ENCODE measurements around the gene PCNA. TPM values are rescaled to one million over a fixed set of nuclear protein-coding genes. Genes with fewer than 3 reads are reported as not detected.

Gene PCNA
- polyA plus RNA-seq, 3 donors from 2014 or later, result 63.3 to 86.5 (median 76.4) TPM

- peak overlapping the region in 2 of 6 donors; percentile 3 to 56 for H3K27ac Mint-ChIP-seq
Measured at GRCh38 chr20:5150226-5151076, 30.7 kb upstream of the PCNA start.

GRCh38 chr20:5149892-5150225 lies 30.1 kb upstream of the PCNA start:
- peaks cover 50 to 77% of the 10 kb centered on the region in 2 donors for H3K4me1 Mint-ChIP-seq
- no peaks in the 10 kb centered on the region for H3K36me3 Mint-ChIP-seq
- H3K9me3 Mint-ChIP-seq, result no peaks in the 10 kb centered on the region
- peaks cover 0 to 2% (median 0%) of the 10 kb centered on the region in 3 donors for H3K27me3 Mint-ChIP-seq (ENCODE audit: low read depth in 3 of 3)
- H3K4me3 Mint-ChIP-seq, result no peak overlapping the region
- no peak for DNase-seq
- no peak overlapping the region for H3K27ac Mint-ChIP-seq

More at GRCh38 chr20:5150226-5151076, 30.7 kb upstream of the PCNA start:
- no peaks in the 10 kb centered on the region for H3K9me3 Mint-ChIP-seq
- H3K4me3 Mint-ChIP-seq, result no peak overlapping the region
- peaks cover 49 to 77% of the 10 kb centered on the region in 2 donors for H3K4me1 Mint-ChIP-seq
- peaks cover 0 to 2% (median 0%) of the 10 kb centered on the region in 3 donors for H3K27me3 Mint-ChIP-seq (ENCODE audit: low read depth in 3 of 3)
- no peaks in the 10 kb centered on the region for H3K36me3 Mint-ChIP-seq
- no peak for DNase-seq

GRCh38 chr20:5148581-5148980 lies 28.8 kb upstream of the PCNA start:
- no peak for DNase-seq
- H3K27ac Mint-ChIP-seq, result no peak overlapping the region
- no peaks in the 10 kb centered on the region for H3K36me3 Mint-ChIP-seq
- no peaks in the 10 kb centered on the region for H3K27me3 Mint-ChIP-seq (ENCODE audit: low read depth in 3 of 3)
- H3K4me3 Mint-ChIP-seq, result no peak overlapping the region
- H3K9me3 Mint-ChIP-seq, result no peaks in the 10 kb centered on the region
- H3K4me1 Mint-ChIP-seq, result peaks cover 47 to 75% of the 10 kb centered on the region in 2 donors

DNA sequence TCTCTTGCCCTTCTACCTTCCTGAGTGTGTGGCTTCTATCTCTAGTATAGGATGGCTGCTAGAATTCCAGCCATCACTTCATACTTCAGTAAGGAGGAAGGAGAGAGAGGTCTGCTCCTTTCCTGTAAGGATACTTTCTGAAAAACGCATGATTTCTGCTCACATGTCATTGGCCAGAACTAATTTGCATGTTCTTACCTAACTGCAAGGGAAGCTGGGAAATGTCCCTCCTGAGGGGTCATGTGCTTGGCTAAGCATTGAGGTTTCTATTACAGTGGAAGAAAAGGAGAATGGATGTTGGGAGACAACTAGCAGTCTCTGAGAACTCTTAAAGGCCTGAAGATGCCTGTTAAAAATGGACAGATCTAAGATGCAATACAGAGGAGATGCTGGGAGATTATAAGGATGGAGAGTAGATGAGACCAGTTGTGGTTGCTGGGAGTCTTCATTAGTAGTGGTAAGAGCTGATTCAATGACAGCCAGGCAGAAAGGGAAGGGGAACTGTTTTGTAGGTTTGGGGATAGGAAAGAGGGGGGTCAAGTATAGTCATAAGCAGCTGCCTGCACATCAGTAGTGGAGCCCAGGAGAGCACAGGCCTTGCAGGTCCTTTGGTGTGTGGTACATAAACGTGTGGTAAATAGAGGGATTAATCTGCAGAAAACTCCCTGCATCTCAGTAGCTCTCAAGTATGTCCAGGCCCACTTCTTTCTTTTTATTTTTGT lies 27.3 kb upstream of the PCNA start:
- Mint-ChIP-seq H3K4me1 (peaks cover 39 to 73% of the 10 kb centered on the region in 2 donors), H3K9me3 (no peaks in the 10 kb centered on the region), H3K27me3 (ENCODE audit: low read depth in 3 of 3) (no peaks in the 10 kb centered on the region), H3K27ac (peak overlapping the region in 3 of 6 donors; percentile 4 to 37 (median 32)), H3K4me3 (no peak overlapping the region), H3K36me3 (no peaks in the 10 kb centered on the region)
- DNase-seq, result no peak

DNA sequence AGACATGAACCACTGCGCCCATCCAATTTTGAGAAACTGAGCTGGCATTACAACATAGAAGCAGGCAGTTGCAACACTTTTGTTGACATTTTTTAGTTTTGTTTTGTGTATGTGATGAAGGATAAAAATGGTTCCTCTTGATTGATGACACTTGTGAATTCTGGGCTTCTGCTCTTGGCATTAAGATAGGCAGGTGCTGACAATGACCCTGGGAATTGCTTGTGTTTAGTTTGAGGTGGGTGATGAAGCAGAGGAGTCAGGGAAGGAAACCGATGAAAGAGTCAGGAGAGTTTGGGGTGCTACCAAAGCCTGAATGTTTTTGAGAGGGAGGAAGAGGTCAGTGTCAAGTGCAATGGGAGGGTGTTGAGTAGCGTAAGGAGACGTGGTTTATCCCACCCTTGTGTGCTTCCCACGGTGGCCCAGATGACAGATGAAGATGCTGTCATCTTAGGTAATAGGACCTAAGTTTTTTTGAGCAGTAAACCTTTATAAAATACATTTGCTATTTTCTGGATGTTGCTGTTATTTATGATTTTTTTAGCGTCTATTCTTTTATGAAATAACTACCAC lies 26.4 kb upstream of the PCNA start:
- peak overlapping the region in 2 of 5 donors; percentile 7 to 16 for H3K4me3 Mint-ChIP-seq

DNA sequence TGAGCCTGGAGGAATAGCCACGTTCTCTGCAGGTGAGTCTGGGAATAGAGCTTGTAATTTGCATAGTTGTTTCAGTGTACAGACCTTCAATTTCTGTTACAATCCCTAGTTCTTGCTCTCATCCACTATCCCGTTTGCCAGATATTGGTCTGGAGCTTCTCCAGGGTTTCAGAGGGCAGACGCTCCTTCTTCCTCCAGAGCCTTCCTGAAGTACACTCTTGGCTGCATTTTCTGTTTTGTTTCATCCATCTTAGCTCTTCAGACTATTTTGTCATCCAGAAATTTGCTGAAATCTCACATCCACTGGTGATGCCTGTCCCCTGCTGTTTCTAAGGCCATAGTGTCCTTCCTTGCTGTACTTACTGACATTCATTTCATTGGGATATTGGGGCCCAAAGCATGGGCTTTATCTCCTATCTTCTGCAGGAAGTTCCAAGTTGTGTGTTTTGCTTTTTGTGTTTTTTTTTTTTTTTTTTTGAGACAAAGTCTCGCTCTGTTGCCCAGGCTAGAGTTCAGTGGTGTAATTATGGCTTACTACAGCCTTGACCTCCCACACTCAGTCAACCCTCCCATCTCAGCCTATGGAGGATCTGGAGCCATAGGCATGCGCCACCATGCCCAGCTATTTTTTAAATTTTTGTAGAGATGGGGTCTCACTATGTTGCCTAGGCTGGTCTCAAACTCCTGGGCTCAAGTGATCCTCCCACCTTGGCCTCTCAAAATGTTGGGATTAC lies 25.8 kb upstream of the PCNA start:
- Mint-ChIP-seq H3K4me3 (no peak overlapping the region), H3K36me3 (no peaks in the 10 kb centered on the region), H3K4me1 (peaks cover 36 to 78% of the 10 kb centered on the region in 2 donors), H3K27me3 (ENCODE audit: low read depth in 3 of 3) (peaks cover 0 to 2% (median 0%) of the 10 kb centered on the region in 3 donors), H3K27ac (peak overlapping the region in 2 of 6 donors; percentile 20 to 53), H3K9me3 (no peaks in the 10 kb centered on the region)
- DNase-seq, result no peak

More for the DNA sequence above, 26.4 kb upstream of the PCNA start:
- Mint-ChIP-seq H3K27ac (peak overlapping the region in 3 of 6 donors; percentile 15 to 53 (median 32)), H3K36me3 (no peaks in the 10 kb centered on the region), H3K9me3 (no peaks in the 10 kb centered on the region), H3K4me1 (peaks cover 40 to 78% of the 10 kb centered on the region in 2 donors), H3K27me3 (ENCODE audit: low read depth in 3 of 3) (peaks cover 0 to 2% (median 0%) of the 10 kb centered on the region in 3 donors)
- no peak for DNase-seq

- H3K4me1 Mint-ChIP-seq, result peaks cover 37 to 76% of the 10 kb centered on the region in 2 donors
- DNase-seq, result no peak
- peak overlapping the region in 1 of 6 donors; percentile 40 for H3K27ac Mint-ChIP-seq
- no peaks in the 10 kb centered on the region for H3K36me3 Mint-ChIP-seq
- no peak overlapping the region for H3K4me3 Mint-ChIP-seq
- peaks cover 0 to 2% (median 0%) of the 10 kb centered on the region in 3 donors for H3K27me3 Mint-ChIP-seq (ENCODE audit: low read depth in 3 of 3)
- no peaks in the 10 kb centered on the region for H3K9me3 Mint-ChIP-seq
Measured at GRCh38 chr20:5143851-5144250, 24.1 kb upstream of the PCNA start.

DNA sequence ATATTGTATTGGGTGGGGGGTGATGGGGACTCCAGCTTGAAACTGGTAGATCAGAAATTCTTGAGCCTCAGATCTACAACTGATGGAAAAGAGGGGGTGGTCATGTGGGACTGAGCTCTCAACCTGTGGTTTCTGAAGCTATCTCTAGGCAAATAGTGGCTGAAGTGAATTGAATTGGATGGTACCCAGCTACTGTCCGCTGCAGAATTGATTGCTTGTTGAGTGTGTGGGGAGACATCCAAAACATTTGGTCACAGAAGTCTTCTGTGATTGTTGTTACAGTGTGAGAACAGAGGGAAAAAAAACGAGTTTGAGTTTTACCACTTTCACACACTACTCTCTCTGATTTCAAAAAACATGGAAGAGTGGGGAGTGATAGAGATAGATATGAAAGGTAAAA lies 21.9 kb upstream of the PCNA start:
- Mint-ChIP-seq H3K4me3 (no peak overlapping the region), H3K27ac (peak overlapping the region in 1 of 6 donors; percentile 22), H3K9me3 (no peaks in the 10 kb centered on the region), H3K27me3 (ENCODE audit: low read depth in 3 of 3) (peaks cover 0 to 2% (median 0%) of the 10 kb centered on the region in 3 donors), H3K4me1 (peaks cover 22 to 57% of the 10 kb centered on the region in 2 donors), H3K36me3 (no peaks in the 10 kb centered on the region)
- DNase-seq, result no peak

GRCh38 chr20:5140195-5140594 lies 20.4 kb upstream of the PCNA start:
- H3K4me1 Mint-ChIP-seq, result peaks cover 17 to 51% of the 10 kb centered on the region in 2 donors

DNA sequence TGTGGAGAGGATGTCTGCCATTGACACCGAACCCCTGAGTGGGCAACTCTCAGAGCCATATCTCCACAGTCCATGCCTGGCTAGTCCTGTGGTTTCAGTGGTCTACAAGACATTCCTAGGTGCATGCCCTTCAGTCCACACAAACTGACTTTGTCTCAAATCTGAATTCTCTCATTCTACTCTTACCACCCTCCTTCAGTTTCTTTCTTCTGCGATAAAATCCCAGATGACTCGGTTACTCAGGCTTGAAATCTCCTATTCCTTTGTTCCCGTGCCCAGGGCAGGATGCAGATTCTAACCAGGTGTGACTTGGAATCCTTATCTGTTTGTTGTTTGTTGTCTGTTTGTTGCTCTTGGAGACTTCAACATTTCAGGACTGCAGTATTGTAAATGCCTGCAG lies 16.3 kb upstream of the PCNA start:
- peak overlapping the region in 2 of 6 donors; percentile 54 to 58 for H3K27ac Mint-ChIP-seq
- H3K27me3 Mint-ChIP-seq (ENCODE audit: low read depth in 3 of 3), result no peaks in the 10 kb centered on the region
- H3K4me1 Mint-ChIP-seq, result peaks cover 13 to 34% of the 10 kb centered on the region in 2 donors
- no peaks in the 10 kb centered on the region for H3K9me3 Mint-ChIP-seq
- H3K4me3 Mint-ChIP-seq, result no peak overlapping the region
- H3K36me3 Mint-ChIP-seq, result no peaks in the 10 kb centered on the region
- no peak for DNase-seq

More at GRCh38 chr20:5140195-5140594, 20.4 kb upstream of the PCNA start:
- H3K9me3 Mint-ChIP-seq, result no peaks in the 10 kb centered on the region
- DNase-seq, result no peak
- no peak overlapping the region for H3K4me3 Mint-ChIP-seq
- H3K36me3 Mint-ChIP-seq, result no peaks in the 10 kb centered on the region
- no peak overlapping the region for H3K27ac Mint-ChIP-seq
- H3K27me3 Mint-ChIP-seq (ENCODE audit: low read depth in 3 of 3), result peaks cover 0 to 2% (median 0%) of the 10 kb centered on the region in 3 donors

GRCh38 chr20:5135363-5136012 lies 15.7 kb upstream of the PCNA start:
- no peak overlapping the region for H3K4me3 Mint-ChIP-seq
- H3K4me1 Mint-ChIP-seq, result peaks cover 13 to 31% of the 10 kb centered on the region in 2 donors
- H3K27me3 Mint-ChIP-seq (ENCODE audit: low read depth in 3 of 3), result no peaks in the 10 kb centered on the region
- no peak overlapping the region for H3K27ac Mint-ChIP-seq
- no peak for DNase-seq
- no peaks in the 10 kb centered on the region for H3K36me3 Mint-ChIP-seq
- H3K9me3 Mint-ChIP-seq, result no peaks in the 10 kb centered on the region

GRCh38 chr20:5133998-5134397 lies 14.2 kb upstream of the PCNA start:
- no peaks in the 10 kb centered on the region for H3K27me3 Mint-ChIP-seq (ENCODE audit: low read depth in 3 of 3)
- no peak overlapping the region for H3K4me3 Mint-ChIP-seq
- no peak for DNase-seq
- H3K36me3 Mint-ChIP-seq, result no peaks in the 10 kb centered on the region
- peaks cover 11 to 25% of the 10 kb centered on the region in 2 donors for H3K4me1 Mint-ChIP-seq
- no peak overlapping the region for H3K27ac Mint-ChIP-seq
- H3K9me3 Mint-ChIP-seq, result no peaks in the 10 kb centered on the region

DNA sequence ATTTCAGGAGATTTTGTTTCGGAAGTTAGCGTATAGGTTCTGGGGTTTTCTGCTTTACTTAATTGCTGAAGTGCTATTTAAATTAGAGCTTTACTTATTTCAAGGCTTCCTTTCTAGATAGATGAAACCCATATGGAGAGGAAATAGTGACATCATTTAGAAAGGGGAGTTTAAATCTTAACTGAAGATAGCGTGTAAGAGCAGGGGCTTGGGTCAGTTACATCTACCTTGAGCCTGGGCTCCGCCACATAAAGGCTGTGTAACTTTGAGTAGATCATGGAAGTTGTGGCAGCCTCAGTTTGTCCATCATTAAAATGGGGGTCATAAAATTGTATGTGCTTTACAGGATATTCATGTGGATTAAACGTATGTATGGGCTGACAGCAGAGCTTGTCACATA lies 11.7 kb upstream of the PCNA start:
- H3K27me3 Mint-ChIP-seq (ENCODE audit: low read depth in 3 of 3), result peaks cover 0 to 6% (median 3%) of the 10 kb centered on the region in 3 donors
- H3K4me3 Mint-ChIP-seq, result no peak overlapping the region
- DNase-seq, result no peak
- H3K36me3 Mint-ChIP-seq, result no peaks in the 10 kb centered on the region
- H3K4me1 Mint-ChIP-seq, result peaks cover 28 to 38% of the 10 kb centered on the region in 2 donors
- no peaks in the 10 kb centered on the region for H3K9me3 Mint-ChIP-seq
- peak overlapping the region in 1 of 6 donors; percentile 6 for H3K27ac Mint-ChIP-seq

All from immature natural killer cell (primary cell).